H7 (cell line): Measurements from ENCODE around the gene PMS2. TPM values are rescaled to one million over a fixed set of nuclear protein-coding genes. Genes with fewer than 3 reads are reported as not detected.

Experiments used
- total RNA-seq: library from RNA; depleted of rRNA; stranded (reverse); fragments of >200 nt; shearing (Covaris generic); gene quantifications from 2 replicates; pipeline ENCODE4 v1.2.3, GENCODE V29; 2014; rRNA removed

The PMS2 gene
- total RNA-seq, 1 experiment from 2014 or later, result 18.5 TPM

Other genes starting within 250 kb of the PMS2 start
- 22.3 and 27.8 TPM in 2 replicates for gene RNF216, start 227.4 kb downstream of the PMS2 start, total RNA-seq
- gene OCM, start 128.3 kb downstream of the PMS2 start, total RNA-seq, result not detected in 2 replicates
- 77.2 and 80.9 TPM in 2 replicates for gene CCZ1, start 110.3 kb downstream of the PMS2 start, total RNA-seq
- gene RSPH10B, start 38.4 kb downstream of the PMS2 start, total RNA-seq, result not detected in 2 replicates
- 90.9 and 100 TPM in 2 replicates for gene AIMP2, start 223 bp upstream of the PMS2 start, total RNA-seq
- 0.18 and 0.31 TPM in 2 replicates for gene ANKRD61, start 22.3 kb upstream of the PMS2 start, total RNA-seq
- gene EIF2AK1, start 50.1 kb upstream of the PMS2 start, total RNA-seq, result 94.8 and 102 TPM in 2 replicates
- 9.6 and 11.4 TPM in 2 replicates for gene USP42, start 95.9 kb upstream of the PMS2 start, total RNA-seq